Esophagus muscularis mucosa (tissue), 3 donors: ENCODE measurements around the gene TPO.

Experiments used
- CTCF ChIP-seq, 3 experiments: fragments of 200-600 bp in 2 of 3; fragments of 450-650 bp in 1 of 3; sonication (generic) in 2 of 3; IDR thresholded peaks; one replicate each; pipeline ENCODE4 v1.5.1; 2017 to 2019; ENCODE audit warnings: antibody characterized with exemption in 3 of 3, mild to moderate bottlenecking in 2 of 3, moderate library complexity in 1 of 3
- POLR2AphosphoS5 ChIP-seq, 2 donors: sonication (generic); formaldehyde crosslinking; IDR thresholded peaks; one replicate each; pipeline ENCODE4 v1.6.1; 2017; ENCODE audit warnings: antibody characterized with exemption in 2 of 2

GRCh38 chr2:1446301-1446700 lies 33.0 kb downstream of the TPO start:
- TF ChIP-seq CTCF (IDR thresholded peaks at IDR 0.05): no peak
- TF ChIP-seq POLR2AphosphoS5 (IDR thresholded peaks at IDR 0.05): no peak
